GM18508 (cell line): ENCODE results near the gene DDOST.
"Not testable (repeated sequence)": the region's sequence is repeated elsewhere in the genome, so short reads cannot be mapped to it uniquely, and the experiment has no call there.

Source experiments
- ATAC-seq: cut with Tn5 transposase; IDR thresholded peaks from one replicate; pipeline ENCODE4 v1.9.1; 2021; ENCODE audit warnings: moderate number of reproducible peaks; ENCODE audit not compliant: insufficient read depth, unreplicated experiment

Gene DDOST

GRCh38 chr1:20632386-20632785 lies 28.8 kb downstream of the DDOST start:
- no peak for ATAC-seq

- ATAC-seq, result no peak
These were observed 30.4 kb downstream of the DDOST start for GRCh38 chr1:20630729-20631128.

DNA sequence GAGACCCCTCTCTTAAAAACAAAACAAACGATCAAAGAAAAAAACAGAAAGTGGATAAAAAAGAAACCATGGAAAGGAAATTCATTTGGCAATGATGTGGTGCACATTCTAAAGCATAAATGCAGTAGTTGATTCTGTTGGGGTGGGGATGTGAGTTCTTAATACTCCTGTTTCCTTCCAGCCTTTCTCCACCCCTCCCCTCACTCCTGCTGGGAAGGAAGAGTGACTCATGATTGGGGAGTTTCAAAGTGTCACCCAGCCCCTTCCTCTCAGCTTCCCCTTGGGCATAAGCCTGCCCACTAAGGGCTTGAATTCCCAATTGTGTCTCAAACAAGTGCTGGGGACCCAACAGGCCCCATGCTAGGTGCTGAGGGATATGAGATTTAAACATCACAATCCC lies 34.6 kb downstream of the DDOST start:
- ATAC-seq, result no peak

DNA sequence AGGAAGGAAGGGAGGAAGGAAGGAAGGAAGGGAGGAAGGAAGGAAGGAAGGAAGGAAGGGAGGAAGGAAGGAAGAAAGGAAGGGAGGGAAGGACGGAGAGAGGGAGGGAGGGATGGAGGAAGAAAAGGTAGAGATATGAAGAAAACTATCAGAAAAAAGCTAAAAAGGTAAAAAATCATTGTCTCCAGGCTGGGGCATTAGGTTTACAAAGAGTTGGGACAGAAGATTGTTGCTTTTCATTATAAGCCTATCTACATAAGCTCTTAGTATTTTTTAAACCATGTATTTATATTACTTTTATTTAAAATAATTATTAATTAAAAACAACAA lies 35.1 kb downstream of the DDOST start:
- ATAC-seq, result no peak

DNA sequence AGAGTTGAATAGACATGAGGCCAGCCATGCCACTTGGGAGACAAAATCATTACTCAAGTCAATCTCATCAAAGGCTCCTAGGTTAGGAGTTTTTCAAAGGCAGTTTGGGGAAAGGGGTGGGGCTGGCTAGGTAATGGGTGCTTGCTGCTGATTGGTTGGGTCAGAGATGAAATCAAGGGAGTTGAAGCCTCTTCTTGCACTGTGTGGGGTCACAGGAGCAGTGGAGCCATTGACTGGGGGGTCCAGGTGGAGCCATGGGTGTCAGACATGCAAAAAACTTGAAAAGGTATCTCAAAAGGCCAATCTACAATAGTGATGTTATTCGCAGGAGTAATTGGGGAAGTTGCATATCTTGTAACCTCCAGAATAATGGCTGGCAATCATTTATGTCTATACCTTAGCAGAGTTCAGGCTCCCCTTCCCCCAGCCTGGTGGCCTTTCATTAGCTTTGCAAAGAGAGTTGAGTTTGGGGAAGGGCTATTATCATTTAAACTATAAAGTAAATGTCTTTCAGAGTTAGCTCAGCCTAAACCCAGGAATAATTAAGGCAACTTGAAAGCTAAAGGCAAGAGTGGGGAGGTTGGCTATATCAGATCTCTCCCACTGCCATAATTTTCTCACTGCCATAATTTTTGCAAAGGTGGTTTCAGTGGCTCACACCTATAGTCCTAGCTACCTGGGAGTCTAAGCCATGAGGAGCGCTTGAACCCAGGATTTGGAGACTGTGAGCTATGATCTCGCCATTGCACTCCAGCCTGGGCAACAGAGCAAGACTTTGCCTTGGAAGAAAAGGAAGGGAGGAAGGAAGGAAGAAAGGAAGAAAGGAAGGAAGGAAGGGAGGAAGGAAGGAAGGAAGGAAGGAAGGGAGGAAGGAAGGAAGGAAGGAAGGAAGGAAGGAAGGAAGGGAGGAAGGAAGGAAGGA lies 35.7 kb downstream of the DDOST start:
- no peak for ATAC-seq

- no peak for ATAC-seq
These were observed 36.5 kb downstream of the DDOST start for GRCh38 chr1:20624709-20625108.

- ATAC-seq, result no peak
These were observed 40.2 kb downstream of the DDOST start for GRCh38 chr1:20621012-20621411.

DNA sequence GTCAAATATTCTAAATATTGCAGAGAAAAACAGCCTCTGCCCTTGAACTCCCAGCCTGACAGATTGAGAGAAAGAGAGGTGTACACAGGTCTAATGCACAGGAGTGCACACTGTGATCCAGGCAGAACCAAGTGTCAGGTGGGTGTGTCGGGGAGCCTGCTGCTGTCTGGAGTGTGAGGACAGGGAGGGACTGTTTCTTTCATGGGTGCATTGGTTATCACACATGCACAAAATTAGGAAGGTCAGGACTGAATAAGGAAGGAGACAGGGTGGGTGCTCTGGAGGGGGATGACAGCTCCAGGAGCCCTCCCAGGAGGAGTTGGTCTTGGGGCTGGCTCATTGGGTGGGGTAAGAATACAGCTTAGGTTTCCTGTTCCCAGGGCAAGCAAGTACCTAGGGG lies 41.2 kb downstream of the DDOST start:
- ATAC-seq, result no peak

DNA sequence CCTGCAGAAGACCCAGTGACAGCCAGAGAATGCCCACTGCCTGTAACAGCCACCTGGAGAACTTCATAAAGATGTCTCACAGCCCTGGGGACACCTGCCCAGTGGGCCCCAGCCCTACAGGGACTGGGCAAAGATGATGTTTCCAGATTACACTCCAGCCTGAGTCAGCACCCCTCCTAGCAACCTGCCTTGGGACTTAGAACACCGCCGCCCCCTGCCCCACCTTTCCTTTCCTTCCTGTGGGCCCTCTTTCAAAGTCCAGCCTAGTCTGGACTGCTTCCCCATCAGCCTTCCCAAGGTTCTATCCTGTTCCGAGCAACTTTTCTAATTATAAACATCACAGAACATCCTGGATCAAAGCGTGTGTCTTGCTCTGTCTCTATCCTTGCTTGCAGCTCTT lies 42.6 kb downstream of the DDOST start:
- ATAC-seq, result no peak

DNA sequence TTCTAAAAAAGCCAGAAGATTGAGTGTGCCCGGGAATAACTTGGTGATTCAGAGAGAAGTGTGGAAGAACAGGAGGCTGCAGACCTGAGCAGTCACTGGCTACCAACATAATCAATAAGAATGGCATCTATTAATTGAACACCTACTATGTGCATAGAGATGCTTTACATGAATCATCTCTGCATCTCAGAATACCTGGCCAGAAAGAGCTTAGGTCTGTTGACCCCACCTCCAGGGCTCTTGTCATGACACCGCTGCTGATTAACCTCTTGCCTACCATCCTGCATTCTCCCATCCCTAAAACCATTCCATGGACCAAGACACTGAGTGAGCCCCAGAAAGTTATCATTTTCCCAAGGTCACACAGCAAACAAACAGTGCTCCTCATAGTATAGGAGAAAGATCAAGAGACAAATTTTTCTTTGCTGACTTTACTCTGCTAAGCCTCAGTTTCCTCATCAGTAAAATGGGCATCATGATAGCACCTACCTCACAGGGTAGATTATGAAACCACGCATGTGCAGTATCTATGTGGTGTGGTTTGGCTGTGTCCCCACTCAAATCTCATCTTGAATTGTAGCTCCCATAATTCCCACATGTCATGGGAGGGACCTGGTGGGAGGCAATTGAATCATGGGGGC lies 44.2 kb downstream of the DDOST start:
- no peak for ATAC-seq

GRCh38 chr1:20615946-20616846 lies 45.0 kb downstream of the DDOST start:
- no peak for ATAC-seq

DNA sequence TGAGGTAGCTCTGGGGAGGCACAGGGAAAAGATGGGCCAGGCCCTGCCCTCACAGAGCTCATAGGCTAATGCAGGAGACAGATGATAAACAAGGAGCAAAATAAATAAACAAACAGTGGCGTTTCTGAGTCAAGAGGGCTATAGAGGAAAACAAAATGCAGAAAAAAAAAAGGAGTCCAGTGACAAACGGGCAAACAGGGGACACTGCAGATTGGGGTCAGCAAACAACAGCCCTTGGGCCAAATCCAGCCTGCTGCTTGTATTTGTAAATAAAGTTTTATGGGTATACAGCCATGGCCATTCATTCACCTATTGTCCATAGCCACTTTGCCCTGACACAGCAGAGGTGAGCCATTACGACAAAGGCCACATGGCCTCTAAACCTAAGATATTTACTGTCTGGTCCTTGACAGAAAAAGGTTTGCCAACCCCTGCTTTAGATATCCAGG lies 47.0 kb downstream of the DDOST start:
- ATAC-seq, result no peak

- no peak for ATAC-seq
These were observed 48.9 kb downstream of the DDOST start for GRCh38 chr1:20612221-20612746.

GRCh38 chr1:20611652-20612051 lies 49.5 kb downstream of the DDOST start:
- ATAC-seq, result no peak

DNA sequence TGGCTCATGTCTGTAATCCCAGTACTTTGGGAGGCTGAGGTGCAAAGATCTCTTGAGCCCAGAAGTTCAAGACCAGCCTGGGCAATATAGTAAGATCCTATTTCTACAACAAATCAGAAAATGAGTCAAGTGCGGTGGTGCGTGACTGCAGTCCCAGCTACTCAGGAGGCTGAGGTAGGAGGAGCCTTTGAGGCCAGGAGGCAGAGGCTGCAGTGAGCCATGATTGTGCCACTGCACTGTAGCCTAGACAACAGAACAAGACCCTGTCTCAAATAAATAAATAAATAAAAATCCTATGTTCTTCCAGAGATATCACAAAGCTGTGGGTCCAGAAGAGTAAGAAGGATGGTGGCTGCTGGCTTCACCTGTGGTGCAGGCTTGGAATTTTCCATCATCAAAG lies 50.2 kb downstream of the DDOST start:
- no peak for ATAC-seq

GRCh38 chr1:20609541-20609940 lies 51.6 kb downstream of the DDOST start:
- no peak for ATAC-seq

GRCh38 chr1:20606801-20607570 lies 54.2 kb downstream of the DDOST start:
- ATAC-seq, result not testable (repeated sequence)

GRCh38 chr1:20604678-20605077 lies 56.5 kb downstream of the DDOST start:
- ATAC-seq, result no peak

DNA sequence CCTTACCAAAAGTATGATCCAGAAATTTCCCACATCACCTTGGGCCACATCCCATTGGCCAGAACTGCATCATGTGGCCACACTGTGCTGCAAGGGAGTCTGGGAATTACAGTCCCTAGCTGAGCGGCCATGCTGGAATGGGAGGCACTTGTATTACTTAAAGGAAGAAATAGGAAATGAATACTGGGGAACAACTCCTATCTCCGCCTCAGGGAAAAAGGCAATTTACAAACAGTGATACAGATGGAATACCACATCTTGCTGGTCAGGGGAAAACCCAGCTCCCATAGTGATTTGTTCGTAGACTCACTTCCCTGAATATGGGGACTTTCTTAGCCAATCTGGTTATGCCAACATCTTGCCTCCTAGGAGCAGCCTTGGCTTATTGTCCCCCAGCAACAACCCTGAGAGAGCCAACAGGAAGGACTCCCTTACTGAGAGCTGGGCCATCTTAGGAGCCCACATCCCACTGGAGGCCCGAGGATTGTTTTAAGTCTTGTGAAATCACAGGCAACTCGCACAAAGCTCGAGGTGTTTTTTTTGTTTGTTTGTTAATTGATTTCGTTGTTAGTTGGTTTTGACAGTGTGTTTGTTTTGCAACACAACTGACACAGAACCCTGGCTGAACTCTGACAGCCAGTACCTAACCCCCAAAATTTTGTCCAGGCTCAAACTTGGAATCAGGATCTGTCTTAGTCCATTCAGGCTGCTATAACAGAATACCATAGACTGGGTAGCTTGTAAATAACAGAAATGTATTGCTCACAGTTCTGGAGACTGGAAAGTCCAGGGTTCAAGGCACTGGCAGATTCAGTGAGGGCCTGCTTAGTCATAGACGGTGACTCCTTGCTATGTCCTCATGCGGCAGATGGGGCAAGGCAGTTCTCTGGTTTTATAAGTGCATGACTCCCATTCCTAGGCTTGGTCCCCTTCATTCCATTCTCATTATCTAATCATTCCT lies 57.4 kb downstream of the DDOST start:
- ATAC-seq, result no peak
